Measurements from ENCODE around the gene KDM4E.
"Not testable (repeated sequence)": the region's sequence is repeated elsewhere in the genome, so short reads cannot be mapped to it uniquely, and the experiment has no call there.

KDM4E gene

DNA sequence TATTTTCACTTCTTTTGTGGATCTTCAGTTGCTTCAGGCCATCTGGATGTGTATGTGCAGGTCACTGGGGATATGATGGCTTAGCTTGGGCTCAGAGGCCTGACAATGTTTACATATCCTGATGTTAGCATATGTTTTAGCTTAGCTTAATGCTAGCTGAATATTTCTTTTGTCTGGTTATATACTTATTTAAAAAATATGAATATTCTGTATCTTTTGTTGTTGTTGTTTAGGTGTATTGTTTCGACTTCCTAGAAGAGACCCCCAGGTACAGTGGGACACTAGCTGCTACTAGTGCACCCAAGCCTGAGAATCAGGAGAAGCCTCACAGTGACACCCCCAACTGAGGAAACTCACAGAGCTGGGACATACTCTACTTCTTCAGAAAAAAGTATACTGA, at the start of gene KDM4E:
TSS of gene KDM4E (plus strand) at position 301 of the 400 bp plus-strand sequence. CDS start 300 bp downstream, outside the sequence.
- no peak for DNase-seq

GRCh38 chr11:94975599-94975998, 49.5 kb upstream of the KDM4E start:
- no peak for DNase-seq

DNA sequence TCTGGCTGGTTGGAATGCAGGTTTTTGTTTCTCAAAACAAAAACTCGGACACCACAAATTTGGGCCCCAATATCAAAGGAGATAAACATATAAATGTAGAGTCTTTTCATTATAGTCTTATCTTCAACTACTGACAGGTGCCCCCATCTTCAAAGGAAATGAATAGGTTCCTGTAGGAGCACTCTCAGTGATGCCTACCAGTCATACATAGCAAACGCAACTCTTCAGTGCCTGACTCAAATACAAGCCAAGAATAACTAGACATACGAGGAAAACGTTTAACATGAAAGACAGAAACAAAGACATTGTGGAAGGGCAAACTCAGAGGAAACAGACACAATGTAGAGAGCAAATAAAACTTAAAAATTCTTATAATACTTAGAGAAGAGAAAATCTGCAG, 37.7 kb upstream of the KDM4E start:
- DNase-seq: no peak

- DNase-seq: no peak
Observed at GRCh38 chr11:94988748-94989147, 36.3 kb upstream of the KDM4E start.

- no peak for DNase-seq
Observed at GRCh38 chr11:94993400-94993943, 31.6 kb upstream of the KDM4E start.

- DNase-seq: no peak
Observed at GRCh38 chr11:94997437-94997836, 27.6 kb upstream of the KDM4E start.

- DNase-seq: no peak
Observed at GRCh38 chr11:94998285-94998684, 26.8 kb upstream of the KDM4E start.

DNA sequence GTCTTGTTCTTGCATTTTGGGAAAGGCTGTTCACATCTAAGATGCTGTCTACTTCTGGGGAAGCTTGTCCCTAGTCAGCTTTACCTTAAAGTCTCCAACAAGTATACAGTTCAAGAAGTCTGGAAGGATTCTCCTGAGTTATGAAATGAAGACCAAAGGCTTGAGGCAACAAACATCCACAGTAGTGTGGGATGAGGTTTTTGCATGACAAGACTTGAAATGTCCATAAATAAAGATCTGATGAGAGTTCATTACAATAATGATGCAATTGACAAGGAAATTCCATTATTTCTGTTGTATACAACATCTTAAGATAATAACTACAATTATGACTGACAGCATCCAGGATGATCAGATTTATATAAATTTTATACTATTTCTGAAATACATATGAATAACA, 21.3 kb upstream of the KDM4E start:
- DNase-seq: no peak

GRCh38 chr11:95005642-95006041, 19.4 kb upstream of the KDM4E start:
- no peak for DNase-seq

DNA sequence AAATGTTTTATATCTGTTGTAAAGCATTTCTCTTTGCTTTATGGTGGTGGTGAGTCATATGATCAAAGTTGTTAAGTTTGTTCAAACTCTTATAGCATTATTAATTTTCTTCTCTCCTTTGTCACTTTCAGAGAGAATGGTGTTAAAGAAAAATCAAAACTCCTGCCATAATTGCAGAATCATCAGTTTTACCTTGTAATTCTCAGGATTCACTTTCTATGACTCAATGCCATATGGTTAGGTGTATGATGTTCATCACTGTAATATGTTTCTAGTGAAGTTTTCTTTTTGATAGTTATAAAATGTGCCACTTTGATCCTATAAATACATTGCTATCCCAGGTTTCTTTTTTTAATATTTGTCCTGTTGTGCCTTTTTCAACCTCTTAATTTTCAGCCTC, 13.7 kb upstream of the KDM4E start:
- DNase-seq: no peak

DNA sequence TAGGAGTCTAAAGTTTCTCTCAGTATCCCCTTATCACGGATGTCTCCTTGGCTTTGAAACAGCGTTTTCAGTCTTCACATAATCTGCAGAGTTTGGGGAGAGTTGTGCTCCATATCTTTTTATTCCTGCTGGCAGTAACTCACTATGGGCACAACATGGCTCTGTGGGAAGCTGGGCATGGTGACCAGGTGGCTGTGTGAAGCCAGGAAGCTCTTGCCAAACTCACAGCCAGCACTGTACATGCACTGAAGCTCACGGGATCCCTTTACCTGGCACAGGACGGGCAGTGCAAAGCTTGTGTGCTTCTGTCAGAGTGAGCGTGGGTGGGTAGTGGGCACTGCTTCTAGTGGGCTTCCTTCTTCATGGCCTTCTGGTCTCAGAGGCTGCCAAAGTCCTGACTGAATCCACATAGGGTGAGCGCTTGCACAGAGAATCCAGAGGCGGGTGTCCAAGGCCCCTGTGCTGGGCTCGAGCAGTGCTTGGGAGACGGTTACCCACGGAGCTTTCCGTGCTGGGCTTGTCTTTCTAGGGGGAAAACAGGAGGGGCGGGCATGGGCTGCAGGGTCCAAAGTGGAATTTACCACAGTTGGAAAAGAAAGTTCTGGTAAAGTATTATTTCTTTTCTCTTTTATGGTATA, 10.8 kb upstream of the KDM4E start:
- DNase-seq: no peak

GRCh38 chr11:95016139-95016538, 8.9 kb upstream of the KDM4E start:
- DNase-seq: no peak

GRCh38 chr11:95021468-95021867, 3.6 kb upstream of the KDM4E start:
- DNase-seq: not testable (repeated sequence)

DNA sequence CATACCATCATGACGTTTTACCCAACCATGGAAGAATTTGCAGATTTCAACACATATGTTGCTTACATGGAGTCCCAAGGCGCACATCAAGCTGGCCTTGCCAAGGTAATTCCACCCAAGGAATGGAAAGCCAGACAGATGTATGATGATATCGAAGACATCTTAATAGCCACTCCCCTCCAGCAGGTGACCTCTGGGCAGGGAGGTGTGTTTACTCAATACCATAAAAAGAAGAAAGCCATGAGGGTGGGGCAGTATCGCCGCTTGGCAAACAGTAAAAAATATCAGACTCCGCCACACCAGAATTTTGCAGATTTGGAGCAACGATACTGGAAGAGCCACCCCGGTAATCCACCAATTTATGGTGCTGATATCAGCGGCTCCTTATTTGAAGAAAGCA, 536 bp downstream of the KDM4E start:
- DNase-seq: not testable (repeated sequence)

DNA sequence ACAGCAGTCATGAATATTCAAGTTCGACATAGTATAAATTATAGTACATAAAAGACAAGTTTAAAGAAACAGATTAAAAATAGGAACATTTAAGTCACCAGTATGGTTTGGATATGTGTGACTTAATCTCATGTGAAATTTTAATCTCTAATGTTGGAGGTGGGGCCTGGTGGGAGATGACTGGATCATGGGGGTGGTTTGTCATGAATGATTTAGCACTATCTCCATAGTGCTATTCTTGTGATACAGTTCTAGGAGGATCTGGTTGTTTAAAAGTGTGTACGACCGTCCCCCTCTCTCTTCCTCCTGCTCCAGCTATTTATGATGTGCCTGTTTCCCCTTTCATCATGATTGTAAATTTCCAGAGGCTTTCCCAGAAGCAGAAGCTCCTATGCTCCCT, 3.3 kb downstream of the KDM4E start:
- DNase-seq: no peak

GRCh38 chr11:95033051-95033450, 8.0 kb downstream of the KDM4E start:
- no peak for DNase-seq

GRCh38 chr11:95035316-95035715, 10.3 kb downstream of the KDM4E start:
- DNase-seq: no peak

- not testable (repeated sequence) for DNase-seq
Observed at GRCh38 chr11:95037356-95038035, 12.4 kb downstream of the KDM4E start.

DNA sequence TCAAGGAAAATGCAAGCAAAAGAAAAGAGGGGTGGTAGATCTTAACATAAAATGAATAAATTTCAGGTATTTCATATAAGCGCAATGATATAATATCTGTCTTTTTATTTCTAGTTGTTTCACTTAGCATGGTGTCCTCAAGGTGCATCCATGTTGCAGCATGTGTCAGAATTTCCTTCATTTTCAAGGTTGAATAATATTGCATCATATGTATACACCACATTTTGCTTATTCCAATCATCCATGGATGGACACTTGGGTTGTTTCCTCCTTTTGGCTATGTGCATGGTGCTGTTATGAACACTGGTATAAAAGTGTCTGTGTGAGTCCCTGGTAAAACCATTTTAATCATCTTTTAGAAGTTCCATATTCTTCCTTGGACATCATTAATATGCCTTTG, 17.2 kb downstream of the KDM4E start:
- no peak for DNase-seq

- no peak for DNase-seq
Observed at GRCh38 chr11:95042906-95043305, 17.8 kb downstream of the KDM4E start.

DNA sequence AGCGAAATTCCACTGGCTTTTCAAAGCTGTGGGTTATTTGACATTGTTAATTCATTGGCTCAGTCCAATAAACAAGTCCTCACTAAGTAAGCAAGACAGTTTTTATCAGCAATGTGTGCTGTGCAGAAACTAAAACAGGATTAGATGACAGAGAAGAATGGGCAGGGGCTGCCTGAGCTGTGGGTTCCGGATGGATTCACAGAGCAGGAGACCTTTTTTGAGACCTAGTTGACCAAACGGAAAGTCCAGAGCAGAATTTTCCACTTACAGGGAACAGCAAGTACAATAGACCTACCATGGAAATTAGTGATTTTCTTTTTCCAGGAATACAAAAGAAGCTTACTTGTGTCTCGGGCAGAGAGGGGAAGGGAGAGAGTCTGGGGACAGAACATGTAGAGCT, 19.0 kb downstream of the KDM4E start:
- no peak for DNase-seq

DNA sequence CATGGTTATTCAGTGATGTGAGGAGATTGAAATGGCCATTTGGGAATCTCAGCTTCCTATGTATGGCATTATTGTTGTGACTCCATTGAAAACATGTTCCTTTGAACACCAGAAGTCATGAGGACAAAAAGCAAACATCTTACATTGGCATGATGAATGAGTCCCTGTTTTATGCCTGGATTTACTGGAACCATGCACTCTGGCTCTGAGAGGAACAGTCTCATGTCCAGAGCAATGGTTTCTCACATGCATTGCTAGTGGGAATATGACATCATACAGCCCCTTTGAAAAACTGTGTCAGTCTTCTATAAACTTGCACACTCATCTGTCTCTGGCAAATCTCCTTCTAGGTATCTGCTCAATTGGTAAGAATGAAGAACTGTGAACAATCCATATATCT, 20.8 kb downstream of the KDM4E start:
- no peak for DNase-seq

DNA sequence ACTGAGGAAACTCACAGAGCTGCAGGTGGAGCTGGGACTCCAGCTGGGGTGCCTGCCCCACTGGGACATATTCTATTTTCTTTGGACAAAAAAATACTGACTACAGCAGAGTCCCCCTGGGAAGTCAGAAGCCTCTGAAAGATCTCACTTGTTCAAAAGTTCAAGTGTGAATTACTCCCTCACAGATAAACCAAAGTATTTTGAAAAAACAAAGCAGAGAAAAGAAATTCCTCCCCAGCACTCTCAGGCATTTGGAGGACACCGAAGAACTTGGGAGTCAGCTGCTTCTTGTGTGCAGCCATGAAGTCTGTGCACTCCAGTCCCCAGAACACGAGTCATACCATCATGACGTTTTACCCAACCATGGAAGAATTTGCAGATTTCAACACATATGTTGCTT, 24.1 kb downstream of the KDM4E start, which contains the start of gene KDM4F:
TSS of gene KDM4F (plus strand) at position 301 of the 400 bp plus-strand sequence.
- not testable (repeated sequence) for DNase-seq

DNA sequence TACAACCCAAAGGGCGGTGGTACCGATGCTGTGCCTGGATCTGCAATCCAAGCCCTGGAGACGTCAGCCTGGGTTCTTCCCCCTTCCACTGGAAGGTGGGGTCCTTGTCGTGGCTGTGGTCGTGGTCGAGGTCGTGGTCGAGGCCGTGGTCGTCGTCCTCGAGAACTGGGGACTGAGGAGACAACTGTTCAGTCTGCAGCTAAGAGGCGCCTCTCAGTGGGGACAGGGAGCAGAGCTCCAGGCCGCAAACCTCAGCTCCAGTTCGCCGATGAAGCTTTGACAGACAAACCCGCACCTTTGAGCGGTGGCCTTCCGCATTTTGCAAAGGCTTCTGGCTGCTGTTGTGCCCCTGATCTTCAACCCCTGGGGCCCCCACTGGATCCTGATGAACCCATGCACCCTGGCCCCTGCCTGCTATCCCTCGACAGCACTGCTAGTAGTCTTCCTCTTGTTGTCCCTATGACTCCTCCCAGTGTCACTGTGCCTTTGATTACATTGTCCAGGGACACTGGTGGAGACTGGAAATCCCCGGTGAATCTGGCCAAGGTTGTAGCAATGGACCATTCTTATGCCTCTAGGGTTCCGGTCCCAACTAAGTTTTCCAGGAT, 25.6 kb downstream of the KDM4E start:
- no peak for DNase-seq
